OCI-LY3 (cell line): ENCODE data around the gene DSCAM.

Source experiments
- H2AFZ ChIP-seq: fragments of 200-600, 300-600 bp; shearing (Covaris generic); 2 replicates; pipeline ENCODE4 v1.6.0; 2014; ENCODE audit warnings: antibody characterized with exemption, low read depth, low read length
- H3K27ac ChIP-seq: fragments of 200-600, 300-600 bp; sonication (generic); 2 replicates; pipeline ENCODE4 v1.5.1; 2014; ENCODE audit warnings: mild to moderate bottlenecking, low read length, moderate library complexity, mixed read lengths
- H3K27me3 ChIP-seq: fragments of 200-600, 300-600 bp; sonication (generic); 2 replicates; pipeline ENCODE4 v1.6.1; 2014; ENCODE audit warnings: low read depth, low read length, mixed read lengths
- H3K36me3 ChIP-seq: fragments of 200-600, 300-600 bp; sonication (generic); replicated peaks from 2 replicates; pipeline ENCODE3; 2014; ENCODE audit warnings: low read depth, low read length, mixed read lengths
- H3K4me1 ChIP-seq: fragments of 300-600, 200-600 bp; sonication (generic); 2 replicates; pipeline ENCODE4 v1.6.1; 2014; ENCODE audit warnings: low read length, mixed read lengths
- H3K4me2 ChIP-seq: fragments of 200-600, 300-600 bp; sonication (generic); 2 replicates; pipeline ENCODE4 v1.6.1; 2014; ENCODE audit warnings: low read length, mixed read lengths
- H3K4me3 ChIP-seq: fragments of 300-600, 200-600 bp; sonication (generic); 2 replicates; pipeline ENCODE4 v1.5.1; 2014; ENCODE audit warnings: antibody characterized with exemption, mild to moderate bottlenecking, low read length, moderate library complexity
- H3K79me2 ChIP-seq: fragments of 300-600, 200-600 bp; shearing (Covaris generic); 2 replicates; pipeline ENCODE4 v1.6.1; 2014; ENCODE audit warnings: mild to moderate bottlenecking, low read length, mixed read lengths
- H3K9ac ChIP-seq: fragments of 300-600, 200-600 bp; shearing (Covaris generic); 2 replicates; pipeline ENCODE4 v1.6.0; 2014; ENCODE audit warnings: mild to moderate bottlenecking, low read length, moderate library complexity
- H3K9me3 ChIP-seq: fragments of 200-600, 300-600 bp; shearing (Covaris generic); 2 replicates; pipeline ENCODE4 v1.6.1; 2014; ENCODE audit warnings: low read length, mixed read lengths; ENCODE audit not compliant: insufficient read depth
- H4K20me1 ChIP-seq: fragments of 200-600, 300-600 bp; sonication (generic); 2 replicates; pipeline ENCODE4 v1.6.1; 2016; ENCODE audit warnings: low read length, mixed read lengths; ENCODE audit not compliant: insufficient read depth
- CTCF ChIP-seq: fragments of 200-600, 300-600 bp; sonication (generic); IDR thresholded peaks from 2 replicates; pipeline ENCODE4 v1.5.1; 2014; ENCODE audit warnings: antibody characterized with exemption, low read length, low read depth
- EZH2phosphoT487 ChIP-seq: fragments of 200-600 bp; shearing (Covaris generic); IDR thresholded peaks from 2 replicates; pipeline ENCODE4 v1.6.1; 2018; ENCODE audit warnings: antibody characterized with exemption, mixed run types, low read depth

DSCAM gene

GRCh38 chr21:40512590-40512989, 334.4 kb downstream of the DSCAM start:
- Histone ChIP-seq H3K9me3 (no peaks in the 10 kb centered on the region), H3K27me3 (no peaks in the 10 kb centered on the region), H3K79me2 (no peaks in the 10 kb centered on the region), H3K4me3 (no peak overlapping the region), H3K9ac (no peak overlapping the region), H3K4me1 (no peaks in the 10 kb centered on the region), H4K20me1 (no peaks in the 10 kb centered on the region), H3K27ac (no peak overlapping the region), H2AFZ (no peak overlapping the region), H3K36me3 (no peaks in the 10 kb centered on the region), H3K4me2 (no peak overlapping the region)
- TF ChIP-seq CTCF (peak; percentile 26; the same call in 1 of the 2 replicates), EZH2phosphoT487 (no peak)

GRCh38 chr21:40507978-40508377, 339.0 kb downstream of the DSCAM start:
- Histone ChIP-seq H3K79me2 (no peaks in the 10 kb centered on the region), H3K27ac (no peak overlapping the region), H3K4me2 (no peak overlapping the region), H2AFZ (no peak overlapping the region), H3K27me3 (no peaks in the 10 kb centered on the region), H4K20me1 (no peaks in the 10 kb centered on the region), H3K36me3 (no peaks in the 10 kb centered on the region), H3K4me3 (no peak overlapping the region), H3K4me1 (no peaks in the 10 kb centered on the region), H3K9ac (no peak overlapping the region), H3K9me3 (no peaks in the 10 kb centered on the region)
- TF ChIP-seq CTCF (no peak), EZH2phosphoT487 (no peak)

GRCh38 chr21:40505681-40506080, 341.3 kb downstream of the DSCAM start:
- no peaks in the 10 kb centered on the region for H3K9me3 ChIP-seq
- no peak overlapping the region for H3K4me2 ChIP-seq
- TF ChIP-seq CTCF (no peak), EZH2phosphoT487 (no peak)
- no peak overlapping the region for H3K27ac ChIP-seq
- H3K27me3 ChIP-seq = no peaks in the 10 kb centered on the region
- H3K79me2 ChIP-seq = no peaks in the 10 kb centered on the region
- no peak overlapping the region for H3K9ac ChIP-seq
- H3K4me3 ChIP-seq = no peak overlapping the region
- H3K4me1 ChIP-seq = no peaks in the 10 kb centered on the region
- H3K36me3 ChIP-seq = no peaks in the 10 kb centered on the region
- no peaks in the 10 kb centered on the region for H4K20me1 ChIP-seq
- no peak overlapping the region for H2AFZ ChIP-seq

GRCh38 chr21:40505244-40505643, 341.7 kb downstream of the DSCAM start:
- Histone ChIP-seq H3K9ac (no peak overlapping the region), H2AFZ (no peak overlapping the region), H3K9me3 (no peaks in the 10 kb centered on the region), H3K27ac (no peak overlapping the region), H4K20me1 (no peaks in the 10 kb centered on the region), H3K4me3 (no peak overlapping the region), H3K79me2 (no peaks in the 10 kb centered on the region), H3K27me3 (no peaks in the 10 kb centered on the region), H3K36me3 (no peaks in the 10 kb centered on the region), H3K4me1 (no peaks in the 10 kb centered on the region), H3K4me2 (no peak overlapping the region)
- no peak for TF ChIP-seq EZH2phosphoT487
- TF ChIP-seq CTCF = no peak
